T-cell (primary cell): ENCODE results near the gene TLR6. TPM values are rescaled to one million over a fixed set of nuclear protein-coding genes. Genes with fewer than 3 reads are reported as not detected.

ENCODE experiments used
- ATAC-seq, 4 experiments: fragments of 200-7000 bp in 3 of 4; fragments of 150-1000 bp in 1 of 4; cut with Tn5 transposase; replicated peaks in 1 of 4; 1 replicate in 3 of 4; 2 replicates in 1 of 4; pipeline ENCODE4 v1.10.0; 2021; ENCODE audit warnings: moderate library complexity in 3 of 4, mild to moderate bottlenecking in 2 of 4, moderate number of reproducible peaks in 1 of 4
- CTCF ChIA-PET, 2 donors: fragments of 300-600 bp; sonication (Branson Sonifier 250); formaldehyde crosslinking; loops; one replicate each; lab custom pipeline; 2022; ENCODE audit warnings: antibody characterized with exemption in 2 of 2; lab: Charles Lee
- POLR2A ChIA-PET, 2 donors: fragments of 300-600 bp; sonication (Branson Sonifier 250); formaldehyde crosslinking; loops; one replicate each; lab custom pipeline; 2022; ENCODE audit warnings: antibody characterized with exemption in 2 of 2; lab: Charles Lee
- DNase-seq, 35 experiments: peaks; one replicate each; pipeline versions ENCODE4 v3.0.0 to v3.0.0-alpha.2; 2013 to 2023
- H3K27ac ChIP-seq: one replicate; pipeline ENCODE4 v1.5.1; 2013; ENCODE audit warnings: low read length
- H3K27me3 ChIP-seq, 2 experiments: replicated peaks in 1 of 2; 1 replicate in 1 of 2; 2 replicates in 1 of 2; pipeline versions ENCODE4 v1.6.1 to v1.7.0; 2013; ENCODE audit warnings: low read length in 1 of 2, mixed read lengths in 1 of 2; ENCODE audit not compliant: control insufficient read depth in 2 of 2, insufficient read depth in 2 of 2; ENCODE audit errors: extremely low read depth in 1 of 2
- H3K36me3 ChIP-seq, 2 donors: 1 replicate in 1 of 2; 2 replicates in 1 of 2; pipeline versions ENCODE4 v1.6.1 to v1.7.0; 2013; ENCODE audit warnings: low read length in 1 of 2; ENCODE audit not compliant: control insufficient read depth in 2 of 2, insufficient read depth in 1 of 2; ENCODE audit errors: extremely low read depth in 1 of 2
- H3K4me1 ChIP-seq, 2 experiments: 1 replicate in 1 of 2; 2 replicates in 1 of 2; pipeline versions ENCODE4 v1.6.1 to v1.7.0; 2013; ENCODE audit warnings: low read length in 2 of 2, mixed read lengths in 1 of 2; ENCODE audit not compliant: insufficient read depth in 2 of 2, control insufficient read depth in 1 of 2; ENCODE audit errors: extremely low read depth in 1 of 2
- H3K4me3 ChIP-seq, 2 donors: 1 replicate in 1 of 2; 2 replicates in 1 of 2; pipeline versions ENCODE4 v1.5.1 to v1.7.0; 2013; ENCODE audit warnings: mild to moderate bottlenecking in 2 of 2, low read length in 1 of 2, moderate library complexity in 1 of 2; ENCODE audit not compliant: control insufficient read depth in 1 of 2; ENCODE audit errors: extremely low read depth in 1 of 2
- H3K9me3 ChIP-seq: 2 replicates; pipeline ENCODE4 v1.7.0; 2013
- H3K27ac Mint-ChIP-seq, 2 donors: one replicate each; pipeline ENCODE4 v1.8.0; 2020 to 2021; ENCODE audit warnings: mild to moderate bottlenecking in 2 of 2, mixed read lengths in 2 of 2
- H3K27me3 Mint-ChIP-seq, 2 donors: one replicate each; pipeline ENCODE4 v1.8.0; 2021 to 2022; ENCODE audit warnings: mixed read lengths in 2 of 2
- H3K36me3 Mint-ChIP-seq: one replicate; pipeline ENCODE4 v1.8.0; 2021; ENCODE audit warnings: mixed read lengths
- H3K4me1 Mint-ChIP-seq, 3 donors: one replicate each; pipeline ENCODE4 v1.8.0; 2020 to 2022; ENCODE audit warnings: mixed read lengths in 3 of 3, mild to moderate bottlenecking in 1 of 3
- H3K4me3 Mint-ChIP-seq, 3 donors: one replicate each; pipeline ENCODE4 v1.8.0; 2020 to 2022; ENCODE audit warnings: mild to moderate bottlenecking in 3 of 3, mixed read lengths in 3 of 3, moderate library complexity in 3 of 3
- H3K9me3 Mint-ChIP-seq, 3 donors: one replicate each; pipeline ENCODE4 v1.8.0; 2020 to 2022; ENCODE audit warnings: mixed read lengths in 3 of 3
- WGBS: methylation state at CpG from one replicate; pipeline ENCODE4 v1.1.5; 2013; ENCODE audit warnings: missing lambda C conversion rate; ENCODE audit not compliant: insufficient coverage; 5-methylcytosine and 5-hydroxymethylcytosine counted together
- total RNA-seq, 35 experiments: library from RNA in 6 of 35; stranded (reverse) in 6 of 35; fragments of 120-200 nt in 1 of 35; gene quantifications; one replicate each; pipeline versions ENCODE4 v1.2.1 to v1.2.4 and lab custom pipeline; 2013 to 2026

TLR6 gene
- total RNA-seq, 5 donors from 2014 or later (not counting 1 experiment from before 2014, with no cell fraction given) = 2.3 to 7.7 (median 3.2) TPM

- peak within 1 kb of the TSS; percentile 58 to 75 for H3K4me3 ChIP-seq
- no peaks in the 10 kb centered on the region for H3K9me3 ChIP-seq
- peaks cover 5 to 27% (median 20%) of the 10 kb centered on the region in 3 donors for H3K9me3 Mint-ChIP-seq
- peak within 1 kb of the TSS; percentile 75 for H3K27ac ChIP-seq
- CTCF ChIA-PET = interaction anchor here (0.7 to 3.7 kb wide), 11 partner anchors 8 to 625 kb away, joined by 3 to 43 read pairs (median 4); partner anchors contain the start of gene TLR10 (in 1 of the 2)
- peaks cover 10 to 26% of the 10 kb centered on the region in 2 donors for H3K36me3 ChIP-seq
- peak within 1 kb of the TSS; percentile 93 to 97 for H3K27ac Mint-ChIP-seq
- H3K27me3 ChIP-seq = no peaks in the 10 kb centered on the region
- no peaks in the 10 kb centered on the region for H3K27me3 Mint-ChIP-seq
- WGBS = no CpG with 5 or more reads among the region's 7 CpGs
- ATAC-seq (peak; percentile 60 to 84 (median 78)), DNase-seq (peak in 3 of 35 experiments; percentile 15 to 76 (median 27))
- H3K4me1 Mint-ChIP-seq = peaks cover 30 to 42% (median 42%) of the 10 kb centered on the region in 3 donors
- POLR2A ChIA-PET = interaction anchor here (0.9 to 1.0 kb wide), 2 partner anchors 29 to 51 kb away, joined by 3 read pairs; no protein-coding TSS in a partner anchor
- peak within 1 kb of the TSS; percentile 83 to 91 (median 85) for H3K4me3 Mint-ChIP-seq
- peaks cover 34% of the 10 kb centered on the region for H3K36me3 Mint-ChIP-seq
- H3K4me1 ChIP-seq = peaks cover 17 to 23% of the 10 kb centered on the region in 2 experiments
Measured at GRCh38 chr4:38804654-38805295, 51.8 kb downstream of the TLR6 start, which contains the start of gene TLR1. TSS of gene TLR1 (minus strand) at chr4:38804791. CDS start at chr4:38798831, 5,960 bp downstream.

DNA sequence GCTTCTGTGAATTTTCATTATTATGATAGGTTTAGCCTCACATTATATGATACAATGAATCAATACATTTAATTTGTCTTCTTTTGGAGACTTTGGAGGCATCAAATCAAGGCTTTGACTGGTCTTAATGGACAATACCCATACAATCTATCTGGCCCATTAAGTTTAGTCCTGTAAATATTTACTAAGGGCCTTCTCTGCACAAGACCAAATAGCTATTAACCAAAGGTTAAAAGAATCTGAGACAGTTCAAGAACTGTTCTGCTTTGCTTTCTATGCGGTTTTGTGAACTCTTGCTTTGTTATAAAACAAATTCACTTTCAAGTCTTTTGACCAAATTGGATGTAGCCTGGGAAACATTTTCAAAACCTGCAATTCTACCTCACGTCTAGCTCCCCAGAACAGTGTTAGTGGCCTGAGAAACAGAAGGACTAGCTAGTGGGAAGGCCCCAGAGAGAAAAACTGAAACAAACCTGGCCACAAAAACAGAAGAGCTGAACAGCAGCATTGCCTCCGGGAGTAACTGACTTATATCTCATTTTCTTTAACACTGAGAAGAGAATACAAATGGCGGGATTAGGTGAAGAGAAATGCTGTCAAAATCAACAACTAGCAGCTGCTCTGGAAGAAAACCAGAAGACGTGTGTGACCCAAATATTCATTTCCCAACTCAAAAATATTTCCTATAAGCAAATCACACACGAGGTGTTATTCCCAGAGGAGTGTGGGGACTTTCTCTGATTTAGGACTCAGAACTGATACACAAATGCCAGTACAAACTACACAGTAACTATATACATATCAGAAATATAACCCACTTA lies 52.6 kb downstream of the TLR6 start:
- Histone ChIP-seq H3K27me3 (no peaks in the 10 kb centered on the region), H3K27ac (peak overlapping the region; percentile 75), H3K36me3 (peaks cover 10 to 34% of the 10 kb centered on the region in 2 donors), H3K4me1 (peaks cover 17 to 23% of the 10 kb centered on the region in 2 experiments), H3K9me3 (no peaks in the 10 kb centered on the region), H3K4me3 (peak overlapping the region; percentile 58 to 75)
- ATAC-seq (peak; percentile 31 to 67 (median 58)), DNase-seq (peak in 2 of 35 experiments; percentile 9 to 28)
- CTCF ChIA-PET = interaction anchor here (0.5 to 3.7 kb wide), 13 partner anchors 8 to 60 kb away, joined by 3 to 43 read pairs (median 5); partner anchors contain the start of gene TLR10 (in 2 of the 2)
- POLR2A ChIA-PET = interaction anchor here (0.6 to 1.0 kb wide), 3 partner anchors 29 to 300 kb away, joined by 3 read pairs; no protein-coding TSS in a partner anchor
- Mint-ChIP-seq H3K4me1 (peaks cover 30 to 42% (median 42%) of the 10 kb centered on the region in 3 donors), H3K27ac (peak overlapping the region; percentile 93 to 97), H3K27me3 (no peaks in the 10 kb centered on the region), H3K36me3 (peaks cover 41% of the 10 kb centered on the region), H3K4me3 (peak overlapping the region; percentile 83 to 91 (median 85)), H3K9me3 (peaks cover 9 to 34% (median 27%) of the 10 kb centered on the region in 3 donors)
- WGBS = 0% methylated on average over 1 of the region's 6 CpGs

- peaks cover 30 to 42% (median 42%) of the 10 kb centered on the region in 3 donors for H3K4me1 Mint-ChIP-seq
- ChIA-PET CTCF (interaction anchor here (0.6 to 3.7 kb wide), 8 partner anchors 9 to 683 kb away, joined by 3 to 43 read pairs (median 6); partner anchors contain the start of gene TLR10 (in 2 of the 2)), POLR2A (interaction anchor here in 1 of 2 donors (0.6 kb wide), 1 partner anchor 273 kb away, joined by 3 read pairs; no protein-coding TSS in a partner anchor)
- H3K27me3 Mint-ChIP-seq = no peaks in the 10 kb centered on the region
- peaks cover 2% of the 10 kb centered on the region for H3K9me3 ChIP-seq
- no peak for ATAC-seq
- H3K4me1 ChIP-seq = peaks cover 17 to 23% of the 10 kb centered on the region in 2 experiments
- H3K27me3 ChIP-seq = no peaks in the 10 kb centered on the region
- H3K36me3 ChIP-seq = peaks cover 10 to 45% of the 10 kb centered on the region in 2 donors
- peaks cover 11 to 36% (median 28%) of the 10 kb centered on the region in 3 donors for H3K9me3 Mint-ChIP-seq
- peak overlapping the region in 1 of 2 donors; percentile 62 for H3K27ac Mint-ChIP-seq
- peak overlapping the region in 1 of 2 donors; percentile 25 for H3K4me3 ChIP-seq
- WGBS = 98% methylated on average over 6 of the region's 15 CpGs
- no peak overlapping the region for H3K27ac ChIP-seq
- H3K36me3 Mint-ChIP-seq = peaks cover 54% of the 10 kb centered on the region
- peak overlapping the region in 2 of 3 donors; percentile 83 to 91 for H3K4me3 Mint-ChIP-seq
- peak in 1 of 35 experiments; percentile 10 for DNase-seq
Measured at GRCh38 chr4:38802561-38803355, 53.9 kb downstream of the TLR6 start.

DNA sequence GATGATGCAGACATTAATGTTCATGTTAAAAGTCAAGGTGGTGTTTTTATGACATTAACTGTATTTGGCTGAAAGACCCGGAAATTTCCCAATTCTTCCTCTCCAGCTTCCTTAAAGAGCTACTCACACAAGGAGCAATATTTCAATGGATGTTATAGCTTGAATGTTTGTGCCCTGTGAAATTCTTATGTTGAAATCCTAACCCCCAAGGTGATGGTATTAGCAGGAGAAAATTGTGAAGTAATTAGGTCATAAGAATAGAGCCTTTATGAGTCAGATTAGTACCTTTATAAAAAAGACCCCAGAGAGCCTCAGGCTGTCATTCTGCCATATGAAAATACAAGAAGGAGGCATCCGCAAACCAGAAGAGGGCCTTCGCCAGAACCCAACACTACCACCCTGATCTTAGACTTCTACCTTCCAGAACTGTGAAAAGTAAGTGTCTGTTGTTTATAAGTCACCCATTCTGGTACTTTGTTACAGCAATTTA lies 55.6 kb downstream of the TLR6 start:
- peaks cover 11 to 45% (median 40%) of the 10 kb centered on the region in 3 donors for H3K9me3 Mint-ChIP-seq

DNA sequence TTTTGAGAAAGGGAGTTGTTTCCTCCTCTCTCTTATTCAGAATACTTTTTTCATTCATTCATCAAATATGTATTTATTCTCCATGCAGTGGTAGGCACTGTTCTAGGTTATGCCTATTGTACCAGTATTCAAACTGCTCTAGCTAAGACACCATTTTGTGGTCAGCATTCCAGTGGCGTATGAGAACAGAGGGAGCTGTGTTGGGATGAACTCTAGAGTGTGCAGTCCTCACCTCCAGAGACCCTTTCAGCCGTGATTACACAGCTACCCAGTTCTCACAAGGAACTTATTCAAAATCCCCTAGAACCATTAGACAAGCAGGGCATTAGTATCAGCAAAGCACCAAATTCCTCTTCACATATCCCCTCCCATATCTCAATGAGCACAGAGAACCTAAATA lies 56.3 kb downstream of the TLR6 start:
- Histone ChIP-seq H3K4me3 (no peak overlapping the region), H3K27ac (no peak overlapping the region), H3K27me3 (no peaks in the 10 kb centered on the region), H3K4me1 (peaks cover 11 to 14% of the 10 kb centered on the region in 2 experiments), H3K36me3 (peaks cover 10 to 45% of the 10 kb centered on the region in 2 donors), H3K9me3 (peaks cover 9% of the 10 kb centered on the region)
- Mint-ChIP-seq H3K36me3 (peaks cover 76% of the 10 kb centered on the region), H3K27me3 (no peaks in the 10 kb centered on the region), H3K4me1 (peaks cover 24 to 33% (median 32%) of the 10 kb centered on the region in 3 donors), H3K27ac (no peak overlapping the region), H3K4me3 (no peak overlapping the region), H3K9me3 (peaks cover 11 to 47% (median 43%) of the 10 kb centered on the region in 3 donors)
- DNase-seq = no peak
- ATAC-seq = no peak
- ChIA-PET CTCF (interaction anchor here (0.6 to 1.5 kb wide), 2 partner anchors 18 kb away, joined by 3 to 5 read pairs; partner anchors contain the start of gene TLR10 (in 2 of the 2)), POLR2A (no interaction called here)
- 100% methylated on average over 1 of the region's 2 CpGs for WGBS

More for the DNA sequence above, 55.6 kb downstream of the TLR6 start:
- no CpG with 5 or more reads among the region's 3 CpGs for WGBS
- H3K4me3 Mint-ChIP-seq = no peak overlapping the region
- H3K4me1 ChIP-seq = peaks cover 17 to 20% of the 10 kb centered on the region in 2 experiments
- DNase-seq (no peak), ATAC-seq (no peak)
- peaks cover 30 to 40% (median 38%) of the 10 kb centered on the region in 3 donors for H3K4me1 Mint-ChIP-seq
- H3K9me3 ChIP-seq = peaks cover 4% of the 10 kb centered on the region
- H3K27me3 Mint-ChIP-seq = no peaks in the 10 kb centered on the region
- ChIA-PET CTCF (interaction anchor here (0.6 to 1.5 kb wide), 2 partner anchors 18 kb away, joined by 3 to 5 read pairs; partner anchors contain the start of gene TLR10 (in 2 of the 2)), POLR2A (no interaction called here)
- H3K36me3 Mint-ChIP-seq = peaks cover 70% of the 10 kb centered on the region
- no peaks in the 10 kb centered on the region for H3K27me3 ChIP-seq
- no peak overlapping the region for H3K4me3 ChIP-seq
- H3K27ac Mint-ChIP-seq = no peak overlapping the region
- H3K36me3 ChIP-seq = peaks cover 10 to 45% of the 10 kb centered on the region in 2 donors
- H3K27ac ChIP-seq = no peak overlapping the region
